ENCODE data around the gene PCDHA1. TPM values are rescaled to one million over a fixed set of nuclear protein-coding genes. Genes with fewer than 3 reads are reported as not detected.

Gene PCDHA1
- total and polyA plus RNA-seq, 9 of the 15 experiments (the other 6 are each of a cell fraction or from before 2014, with no cell fraction given), result not detected

DNA sequence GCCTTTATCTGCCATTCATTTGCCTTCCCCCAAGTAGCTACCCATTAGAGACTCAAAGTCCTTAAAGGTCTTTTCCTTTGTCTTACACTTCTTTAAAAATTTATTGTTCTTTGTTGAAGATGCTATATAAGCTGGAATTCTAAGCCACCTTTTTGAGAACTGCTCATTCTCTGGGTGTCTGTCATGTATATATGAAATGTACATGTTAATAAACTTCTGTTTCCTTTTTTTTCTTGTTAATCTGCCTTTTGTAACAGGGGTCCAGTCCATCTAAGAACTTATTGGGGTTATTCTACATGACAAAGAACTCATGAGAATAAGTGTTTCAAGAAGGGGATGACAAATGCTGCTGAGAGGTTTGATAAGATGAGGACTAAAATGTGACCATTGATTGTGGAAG lies 221.9 kb downstream of the PCDHA1 start (continued):
- TF ChIP-seq NRF1 (conservative IDR thresholded peaks at IDR 0.05 in 1 of 2, IDR thresholded peaks at IDR 0.05 in 1 of 2), result no peak

DNA sequence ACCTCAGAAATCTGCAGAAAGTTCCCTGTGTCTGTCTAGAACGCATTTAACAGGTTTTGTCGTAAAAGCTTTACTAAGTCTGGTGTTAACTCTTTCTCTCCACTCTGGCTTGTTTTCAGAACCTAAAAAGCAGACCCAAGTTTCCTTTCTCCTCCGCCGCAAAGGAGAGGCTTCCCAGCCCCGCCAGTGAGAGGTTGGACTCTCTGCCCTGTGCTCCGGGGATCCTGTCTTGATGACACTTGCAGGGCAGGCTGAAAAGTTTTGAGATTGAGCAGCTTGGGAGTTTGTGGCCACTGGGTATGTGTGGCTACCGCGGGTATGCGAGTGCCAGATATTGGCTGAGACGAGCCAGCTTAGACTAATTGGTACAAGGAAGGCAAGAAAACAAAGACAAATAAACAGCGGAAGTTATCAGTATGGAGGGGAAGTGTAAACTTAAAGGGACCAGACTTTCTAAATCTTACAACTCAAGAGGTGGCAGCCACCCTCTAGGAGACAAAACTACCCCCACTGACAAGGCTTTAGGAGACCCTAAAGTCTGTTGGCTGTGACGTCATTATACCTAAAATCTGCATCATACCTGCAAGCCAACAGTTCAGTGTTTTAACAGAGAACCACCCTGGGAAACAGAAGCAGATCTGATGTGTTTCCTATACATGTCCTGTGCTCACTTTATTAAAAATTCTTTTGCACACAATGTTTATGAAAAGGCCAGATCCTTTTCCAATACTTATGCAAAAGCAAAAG lies 224.3 kb downstream of the PCDHA1 start:
- no peaks in the 10 kb centered on the region for H4K20me1 ChIP-seq (replicated peaks; ENCODE audit: control insufficient read depth, insufficient read depth, low read length)
- no peak for TF ChIP-seq ATF1 (CRISPR knock-in tag; IDR thresholded peaks at IDR 0.05)
- TF ChIP-seq ATF1 (tag; IDR thresholded peaks at IDR 0.05), result 0 out of 2 replicates have a peak, but pooled peaks have one; percentile 11
- TF ChIP-seq ZBTB12 (CRISPR knock-in tag; IDR thresholded peaks at IDR 0.05), result no peak
- intact Hi-C loops (cut with micrococcal nuclease), result no loop called here
- H3K9ac ChIP-seq (ENCODE audit: insufficient read depth in 1 of 2, low read depth in 2 of 2, low read length in 2 of 2), result no peak overlapping the region
- H3K27ac ChIP-seq (ENCODE audit: extremely low read depth, low read depth, low read length), result no peak overlapping the region
- H3K9me3 ChIP-seq (replicated peaks; ENCODE audit: control insufficient read depth, insufficient read depth, low read depth, low read length), result no peaks in the 10 kb centered on the region
- H3K4me2 ChIP-seq (ENCODE audit: insufficient read depth, low read length), result no peak overlapping the region
- in situ Hi-C loops (cut with MboI), result no loop called here
- no peaks in the 10 kb centered on the region for H3K4me1 ChIP-seq (replicated peaks in 1 of 2; ENCODE audit: control insufficient read depth in 2 of 2, insufficient read depth in 2 of 2, low read length in 2 of 2)
- no peaks in the 10 kb centered on the region for H3K9me1 ChIP-seq (ENCODE audit: control insufficient read depth, insufficient read depth, low read length)
- ChIA-PET CTCF (ENCODE audit: low intra/inter-chr PET ratio) (no interaction called here), POLR2A (no interaction called here)
- no TSS peak for BruUV-seq (replicated peaks)
- H3K27me3 ChIP-seq (ENCODE audit: control insufficient read depth in 2 of 2, insufficient read depth in 2 of 2, low read length in 2 of 2), result no peaks in the 10 kb centered on the region
- ATAC-seq, result no peak
- H3K79me2 ChIP-seq (ENCODE audit: control insufficient read depth, insufficient read depth, low read length), result no peaks in the 10 kb centered on the region
- H2AFZ ChIP-seq (ENCODE audit: low read depth, low read length), result no peak overlapping the region
- no peaks in the 10 kb centered on the region for H3K36me3 ChIP-seq (ENCODE audit: control insufficient read depth, insufficient read depth, low read length)
- no peak for DNase-seq (ENCODE audit: extremely low read depth in 1 of 4, low spot score in 3 of 4)
- no peak overlapping the region for H3K4me3 ChIP-seq
- 0% methylated on average over 11 of the region's 12 CpGs for WGBS (ENCODE audit: insufficient coverage, low coverage, missing lambda C conversion rate)
- no peak for FAIRE-seq

Data from K562 (cell line).